Stimulated activated CD4-positive, alpha-beta T cell treated with anti-CD3 and anti-CD28 coated beads, TNF-alpha, amount 100 ng/mL, for 24 hours (primary cell): ENCODE data around the gene FAM3B.
"Not testable (repeated sequence)": the region's sequence is repeated elsewhere in the genome, so short reads cannot be mapped to it uniquely, and the experiment has no call there.

Source experiments
- DNase-seq, 3 experiments: peaks; one replicate each; pipeline ENCODE4 v3.0.0-alpha.2; 2020; ENCODE audit warnings: low read depth in 3 of 3

FAM3B gene

DNA sequence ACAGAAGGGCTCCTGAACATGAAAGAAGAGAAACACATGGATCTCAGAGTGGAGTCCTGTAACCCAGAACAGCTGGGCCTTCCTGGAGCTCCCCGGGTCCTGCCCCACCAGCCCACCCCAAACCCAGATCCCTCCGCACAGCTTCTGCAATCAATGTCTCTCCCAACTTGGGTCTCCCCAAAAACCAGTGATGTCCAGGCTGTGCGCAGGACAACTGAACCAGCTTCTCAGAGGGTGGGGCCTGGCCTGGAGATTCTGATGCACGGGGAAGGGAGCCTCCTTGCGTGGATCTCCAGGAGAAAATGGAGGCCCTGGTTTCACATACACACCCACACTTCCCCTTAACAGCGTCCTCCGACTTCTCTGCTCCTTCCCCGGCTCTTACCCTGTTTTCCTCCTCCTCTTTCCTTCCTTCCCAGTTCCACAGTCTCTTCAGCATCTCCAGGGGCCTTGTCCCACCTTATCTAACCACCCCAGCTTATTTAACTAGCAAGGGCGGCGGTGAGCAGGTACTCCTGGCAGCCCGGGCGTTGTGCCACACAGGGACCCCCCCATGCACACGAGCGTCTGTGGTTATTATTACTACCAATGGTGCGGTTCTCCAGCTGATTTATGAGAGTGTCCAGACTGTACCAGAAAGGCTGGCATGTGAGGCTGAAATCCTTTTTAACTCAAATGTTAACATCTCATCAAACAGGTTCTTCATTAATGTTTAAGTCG is 34.0 kb downstream of the FAM3B start:
- no peak for DNase-seq

DNA sequence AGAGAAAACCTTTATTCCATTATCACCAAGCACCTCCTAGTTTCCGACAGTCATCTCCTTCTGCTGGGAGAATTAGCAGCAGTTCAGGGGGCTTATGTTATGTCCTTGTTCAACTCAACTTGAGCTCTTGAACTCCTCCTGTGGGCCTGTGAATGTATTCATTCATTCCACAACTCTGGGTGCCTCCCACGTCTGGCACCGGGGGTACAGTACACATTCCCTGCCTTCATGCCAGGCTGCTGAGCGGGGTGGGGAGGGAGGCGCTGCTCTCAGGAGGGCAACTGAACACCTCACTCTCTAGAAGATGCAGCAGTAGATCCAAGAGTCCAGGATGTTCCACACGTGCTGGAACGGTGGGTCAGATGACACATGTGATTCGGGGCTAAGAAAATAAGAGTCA is 40.9 kb downstream of the FAM3B start:
- no peak for DNase-seq

DNA sequence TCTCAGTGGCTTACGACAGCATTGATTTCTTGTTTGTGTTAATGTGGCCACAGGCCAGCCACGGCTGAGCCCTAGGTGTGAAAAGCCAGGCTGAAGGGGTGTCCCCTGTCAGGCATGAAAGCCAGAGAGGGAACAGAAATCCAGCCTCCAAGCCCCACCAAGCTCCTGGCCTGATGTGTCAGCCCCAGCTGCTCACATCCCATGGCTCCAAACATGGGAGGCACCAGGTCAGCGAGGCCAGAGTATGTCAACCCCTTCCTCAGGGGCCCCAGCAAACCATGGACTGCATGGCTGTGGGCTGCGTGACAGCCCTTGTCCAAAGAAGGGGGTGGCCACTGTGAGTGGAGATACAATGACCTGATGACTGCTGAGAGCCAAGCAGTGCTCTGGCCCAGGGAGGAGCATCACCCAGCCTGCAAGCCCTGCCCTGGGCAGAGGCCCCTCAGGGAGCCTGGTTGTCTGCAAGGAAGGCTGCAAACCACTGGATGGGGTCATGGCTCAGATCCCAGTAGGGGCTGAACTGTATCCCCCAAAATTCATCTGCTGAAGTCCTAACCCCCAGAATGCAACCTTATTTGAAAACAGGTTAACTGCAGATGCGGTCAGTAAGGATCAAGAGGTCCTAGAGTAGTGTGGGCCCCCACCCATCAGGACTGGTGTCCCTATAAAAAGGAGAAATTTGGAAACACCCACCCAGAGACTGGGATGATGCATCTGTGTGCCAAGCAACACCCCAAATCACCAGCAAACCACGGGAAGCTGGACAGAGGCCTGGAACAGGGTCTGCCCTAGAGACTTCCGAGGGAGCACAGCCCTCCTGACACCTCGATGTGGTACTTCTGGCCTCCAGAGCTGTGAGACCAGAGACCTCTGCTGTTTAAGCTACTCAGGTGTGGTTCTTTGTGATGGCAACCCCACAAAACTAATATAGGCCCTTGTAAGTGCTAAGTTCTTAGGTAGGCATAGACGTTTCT is 41.9 kb downstream of the FAM3B start:
- no peak for DNase-seq

DNA sequence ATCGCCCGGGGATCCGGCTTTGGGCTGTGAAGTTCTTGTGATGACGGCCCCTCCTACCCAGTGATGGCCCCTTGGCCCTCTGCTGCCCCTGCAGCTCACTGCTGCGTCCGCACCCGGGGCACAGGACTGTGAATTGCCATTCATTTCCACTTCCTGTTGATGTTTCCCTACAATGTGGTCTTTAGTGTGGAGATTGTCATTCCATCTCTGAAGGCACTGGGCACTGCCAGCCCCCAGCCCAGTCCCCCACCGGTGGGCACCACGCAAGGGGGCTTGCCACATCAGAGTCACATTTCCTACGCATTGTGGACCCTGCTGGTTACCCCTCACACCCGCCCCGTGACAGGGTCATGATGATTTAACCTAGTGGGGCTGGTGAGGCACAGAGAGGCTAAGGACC is 42.7 kb downstream of the FAM3B start:
- DNase-seq, result no peak

DNA sequence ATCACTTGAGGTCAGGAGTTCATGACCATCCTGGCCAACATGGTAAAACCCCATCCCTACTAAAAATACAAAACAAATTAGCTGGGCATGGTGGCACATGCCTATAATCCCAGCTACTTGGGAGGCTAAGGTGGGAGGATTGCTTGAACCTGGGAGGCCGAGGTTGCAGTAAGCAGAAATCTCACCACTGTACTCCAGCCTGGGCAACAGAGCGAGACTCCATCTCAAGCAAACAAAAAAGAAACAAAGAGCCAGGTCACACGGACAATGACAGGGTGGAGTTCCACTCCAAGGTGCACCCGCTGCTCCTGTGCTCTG is 43.1 kb downstream of the FAM3B start:
- not testable (repeated sequence) for DNase-seq

DNA sequence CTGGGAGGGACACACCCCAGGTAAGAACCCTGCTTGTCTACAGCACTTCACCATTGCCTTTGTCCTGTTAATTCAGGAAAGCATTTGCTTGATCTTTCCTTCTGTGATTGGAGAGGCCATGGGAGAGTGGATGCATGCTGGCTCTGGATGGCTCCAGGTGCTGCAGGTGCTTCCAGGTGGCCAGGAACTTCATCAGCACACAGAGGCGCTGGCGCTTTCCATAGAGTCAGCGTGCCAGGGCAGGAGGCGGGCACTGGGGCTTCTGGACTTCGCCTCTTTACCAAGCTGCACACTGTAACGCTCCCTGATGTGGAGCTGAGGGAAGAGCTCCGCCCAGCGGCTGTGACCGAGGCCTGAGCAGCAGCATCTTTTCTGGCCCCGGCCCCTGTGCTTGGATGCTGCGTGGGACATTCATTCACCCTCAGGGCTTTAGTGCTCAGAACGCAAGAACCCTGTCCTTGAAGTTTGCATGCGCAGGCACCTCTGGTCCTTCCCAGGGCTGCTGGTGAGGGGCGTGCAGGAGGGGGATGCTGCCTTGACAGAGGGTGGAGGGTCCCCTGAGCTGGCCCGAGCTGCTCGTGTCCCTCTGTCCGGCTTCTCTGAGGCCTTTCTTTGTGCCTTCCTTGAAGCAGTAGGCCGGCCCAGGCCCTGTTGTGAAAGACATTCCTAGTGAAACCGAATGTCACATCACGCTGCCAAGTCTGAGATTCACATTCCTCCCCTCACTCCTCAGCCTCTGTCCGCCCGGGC is 43.6 kb downstream of the FAM3B start:
- no peak for DNase-seq

DNA sequence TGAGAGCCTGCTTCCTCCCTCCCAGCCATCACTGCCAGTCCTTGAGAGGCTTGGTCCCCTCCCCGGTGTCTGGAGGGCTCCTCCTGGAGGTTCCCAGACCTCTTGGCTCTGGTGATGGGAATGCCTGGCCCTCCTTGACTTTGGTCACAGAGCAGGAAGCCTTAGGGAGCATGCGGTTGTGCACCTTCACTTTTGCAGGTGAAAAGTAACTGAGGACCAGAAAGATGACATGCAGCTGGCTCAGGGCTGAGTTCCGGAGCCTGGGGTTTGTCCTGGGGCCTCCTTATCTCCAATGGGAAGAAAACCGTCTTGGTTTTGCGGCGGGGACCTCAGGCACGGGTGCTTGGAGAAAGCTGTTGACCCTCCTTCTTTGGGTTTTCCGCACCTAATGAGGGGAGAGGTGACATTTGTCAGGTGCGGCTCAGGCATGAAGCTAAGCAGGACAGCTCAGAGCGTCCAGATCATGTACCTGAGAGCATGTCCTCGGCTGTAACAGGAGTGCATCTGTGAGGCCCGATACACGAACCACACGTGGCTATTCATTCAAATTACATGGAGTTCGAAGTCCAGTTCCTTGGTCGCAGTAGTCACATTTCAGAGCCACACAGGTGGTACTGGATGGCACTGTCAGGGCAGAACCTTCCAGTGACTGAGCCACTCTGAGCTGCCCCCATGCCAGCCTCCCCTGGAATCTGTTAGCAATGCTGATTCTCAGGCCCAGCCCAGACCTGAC is 44.6 kb downstream of the FAM3B start:
- DNase-seq, result no peak

DNA sequence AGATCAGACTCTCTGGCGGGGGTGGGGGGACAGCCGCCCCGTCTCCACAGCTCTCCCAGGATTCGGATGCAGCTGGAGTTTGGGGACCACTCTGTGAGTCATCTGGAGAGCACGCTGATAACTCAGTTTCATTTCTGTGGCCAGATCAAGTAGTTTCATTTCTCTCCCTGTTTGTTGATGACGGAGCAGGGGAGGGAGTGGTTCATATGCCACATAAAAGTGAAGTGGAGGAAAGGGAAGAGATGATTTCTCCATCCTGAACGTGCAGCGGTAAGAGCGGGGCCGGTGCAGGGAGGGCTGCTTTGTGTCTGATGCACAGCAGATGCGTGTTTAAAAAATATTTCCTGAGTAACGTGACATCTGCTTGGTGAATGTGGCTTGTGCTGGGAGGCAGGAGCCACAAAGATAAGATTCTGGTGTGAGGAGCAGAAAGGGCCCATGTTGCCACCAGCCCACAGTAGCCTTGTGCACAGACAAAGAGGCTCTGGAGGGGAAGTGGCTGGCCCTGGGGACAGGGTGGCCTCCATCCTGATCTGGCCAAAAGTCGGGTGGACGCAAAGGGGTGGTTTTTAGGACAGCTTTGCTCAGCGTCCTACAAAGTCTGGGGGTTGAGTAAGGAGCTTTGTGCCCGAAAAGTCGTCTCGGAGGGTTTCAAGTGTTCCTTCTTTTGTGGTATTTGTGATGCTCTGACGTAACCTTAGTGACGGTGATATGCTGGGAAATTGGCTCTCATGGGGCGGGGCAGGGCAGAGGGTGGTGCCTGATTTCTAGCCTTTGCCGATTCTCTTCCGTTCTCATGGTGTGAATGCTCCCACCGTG is 45.4 kb downstream of the FAM3B start, which contains the start of gene MX2:
Gene MX2, plus strand, starts transcription at position 242 of the 819 bp plus-strand sequence. CDS start 14,880 bp downstream, outside the sequence.
- DNase-seq, result peak; percentile 50 to 70 (median 53)

DNA sequence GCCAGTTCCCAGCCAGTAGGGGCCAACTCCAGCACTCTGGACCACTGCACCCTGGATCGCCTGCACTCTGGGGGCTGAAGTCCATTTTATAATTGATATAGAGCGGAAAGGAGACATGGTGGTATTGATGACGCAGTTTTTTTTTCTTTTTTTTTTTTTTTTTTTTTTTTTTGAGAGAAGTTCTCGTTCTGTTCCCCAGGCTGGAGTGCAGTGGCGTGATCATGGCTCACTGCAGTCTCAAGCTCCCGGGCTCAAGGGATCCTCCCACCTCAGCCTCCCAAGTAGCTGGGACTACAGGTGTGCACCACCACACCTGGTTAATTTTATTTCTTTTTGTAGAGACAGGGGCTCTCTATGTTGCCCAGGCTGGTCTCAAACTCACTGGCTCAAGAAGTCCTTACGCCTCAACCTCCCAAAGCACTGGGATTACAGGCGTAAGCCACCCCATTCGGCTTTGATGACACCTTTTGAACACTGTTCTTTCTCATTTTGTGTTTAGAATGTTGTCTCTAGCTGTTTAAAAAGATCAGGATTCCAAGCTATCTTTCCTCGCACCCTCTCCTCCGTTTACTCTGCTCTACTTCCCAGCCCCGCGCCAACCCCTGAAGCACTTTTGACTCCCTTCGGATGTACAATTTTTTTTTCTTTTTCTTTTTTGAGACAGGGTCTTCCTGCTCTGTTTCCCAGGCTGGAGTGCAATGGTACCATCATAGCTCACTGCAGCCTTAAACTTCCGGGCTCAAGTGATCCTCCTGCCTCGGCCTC is 46.2 kb downstream of the FAM3B start:
- DNase-seq, result no peak

DNA sequence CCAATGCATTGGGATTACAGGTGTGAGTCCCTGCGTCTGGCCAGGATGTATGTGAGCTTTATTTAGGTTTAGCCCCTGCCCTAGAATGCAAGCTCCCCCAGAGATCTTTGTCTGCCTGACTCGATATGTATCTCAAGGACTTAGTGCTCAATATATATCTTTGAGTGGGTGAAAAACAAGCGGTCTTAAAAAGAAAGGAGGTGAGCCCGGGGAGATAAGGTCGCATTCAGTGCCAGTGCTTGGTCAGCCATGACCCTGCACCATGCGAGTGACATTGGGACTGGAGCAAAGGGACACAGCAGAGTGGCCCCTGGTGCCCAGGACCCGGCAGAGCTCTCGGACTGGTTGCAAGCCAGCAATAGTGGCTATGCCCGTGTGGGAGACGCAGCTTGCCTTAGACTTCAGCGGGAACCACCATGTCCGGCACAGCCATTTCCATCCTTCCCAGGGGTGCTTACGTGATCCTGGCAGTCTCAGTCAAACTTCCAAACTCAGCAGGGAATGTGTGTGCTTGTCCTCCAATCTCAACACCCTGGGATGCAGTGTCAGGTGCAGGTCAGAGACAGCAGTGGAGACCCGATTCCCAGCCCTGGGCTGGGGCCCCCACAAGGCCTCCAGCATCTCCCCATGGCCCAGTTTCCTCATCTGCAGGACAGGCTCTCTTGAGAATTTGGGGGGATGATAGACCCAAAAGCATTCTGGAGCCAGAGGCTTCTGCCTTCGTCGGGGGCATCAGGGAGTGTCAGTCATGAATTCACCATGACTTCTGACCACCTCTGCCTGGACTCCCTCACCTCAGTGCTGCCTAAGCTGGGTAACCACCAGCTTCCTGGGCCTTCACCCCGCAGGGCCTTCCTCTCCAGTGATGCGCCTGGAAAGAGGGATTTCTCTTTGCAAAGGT is 47.0 kb downstream of the FAM3B start:
- DNase-seq, result no peak

DNA sequence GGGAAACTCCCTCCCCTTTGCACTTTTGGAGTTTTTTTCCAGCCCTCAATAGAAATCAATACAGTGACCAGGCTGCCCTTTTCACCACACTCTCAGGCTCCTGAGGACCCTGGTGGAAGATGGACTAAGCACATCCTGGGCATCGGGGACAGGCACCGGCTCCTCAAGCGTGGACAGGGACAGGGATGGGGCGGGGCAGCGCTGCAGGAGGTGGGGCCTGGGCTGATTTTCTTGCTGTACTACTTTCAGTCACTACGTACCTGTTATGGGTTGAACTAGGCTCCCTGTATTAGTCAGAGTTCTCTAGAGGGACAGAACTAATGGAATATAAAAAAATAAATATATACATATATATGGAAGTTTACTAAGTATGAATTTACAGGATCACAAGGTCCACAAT is 47.7 kb downstream of the FAM3B start:
- no peak for DNase-seq

DNA sequence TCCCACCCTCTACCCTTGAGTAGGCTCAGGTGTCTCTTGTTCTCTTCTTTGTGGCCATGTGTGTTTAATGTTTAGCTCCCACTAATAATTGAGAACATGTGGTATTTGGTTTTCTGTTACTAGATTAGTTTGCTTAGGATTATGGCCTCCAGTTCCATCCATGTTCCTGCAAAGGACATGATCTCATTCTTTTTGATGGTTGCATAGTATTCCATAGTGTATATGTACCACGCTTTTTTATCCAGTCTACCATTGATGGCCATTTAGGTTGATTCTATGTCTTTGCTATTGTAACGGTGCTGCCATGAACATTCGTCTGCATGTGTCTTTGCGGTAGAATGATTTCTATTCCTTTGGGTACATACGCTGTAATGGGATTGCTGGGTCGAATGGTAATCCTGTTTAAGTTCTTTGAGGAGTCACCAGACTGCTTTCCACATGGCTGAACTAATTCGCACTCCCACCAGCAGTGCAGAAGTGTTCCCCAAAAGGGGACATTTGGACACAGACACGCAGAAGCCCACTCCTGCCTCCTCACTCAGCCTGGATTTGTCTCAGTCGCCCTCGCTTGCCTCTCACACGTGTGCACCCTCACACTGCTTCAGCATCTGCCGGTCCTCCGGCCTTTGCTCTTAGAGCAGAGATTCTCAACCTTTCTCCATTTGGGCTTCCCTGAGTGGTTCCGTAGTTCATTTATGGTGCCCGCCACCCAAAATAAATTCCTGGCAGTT is 48.9 kb downstream of the FAM3B start:
- DNase-seq, result no peak

DNA sequence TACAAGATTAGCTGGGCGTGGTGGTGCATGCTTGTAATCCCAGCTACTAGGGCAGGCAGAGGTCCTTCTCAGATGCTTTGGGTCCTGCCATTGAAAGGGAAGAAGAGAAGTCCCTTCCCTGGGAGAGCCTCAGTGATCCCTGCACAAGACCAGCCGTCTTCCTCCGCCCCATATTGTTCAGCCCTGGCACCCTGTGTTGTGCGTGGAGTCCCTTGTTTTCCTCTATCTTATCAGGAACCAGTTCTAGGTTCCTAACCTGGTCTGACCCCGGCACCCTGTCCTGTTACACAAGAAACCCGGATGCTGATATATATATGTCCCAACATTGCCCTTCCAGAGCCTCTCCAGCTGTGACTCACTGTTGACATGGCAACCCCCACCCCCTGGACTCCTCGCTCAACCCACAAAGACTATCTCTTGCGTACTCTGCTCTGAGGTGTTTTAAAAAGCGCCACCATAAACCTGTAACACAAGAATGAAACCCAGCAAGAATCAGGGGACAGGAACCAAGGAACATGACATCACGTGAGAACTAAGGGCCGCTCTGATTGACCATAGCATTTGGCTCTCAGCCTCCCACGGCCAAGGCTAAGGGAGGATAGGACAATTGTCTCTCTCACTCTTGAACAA is 50.0 kb downstream of the FAM3B start:
- no peak for DNase-seq

DNA sequence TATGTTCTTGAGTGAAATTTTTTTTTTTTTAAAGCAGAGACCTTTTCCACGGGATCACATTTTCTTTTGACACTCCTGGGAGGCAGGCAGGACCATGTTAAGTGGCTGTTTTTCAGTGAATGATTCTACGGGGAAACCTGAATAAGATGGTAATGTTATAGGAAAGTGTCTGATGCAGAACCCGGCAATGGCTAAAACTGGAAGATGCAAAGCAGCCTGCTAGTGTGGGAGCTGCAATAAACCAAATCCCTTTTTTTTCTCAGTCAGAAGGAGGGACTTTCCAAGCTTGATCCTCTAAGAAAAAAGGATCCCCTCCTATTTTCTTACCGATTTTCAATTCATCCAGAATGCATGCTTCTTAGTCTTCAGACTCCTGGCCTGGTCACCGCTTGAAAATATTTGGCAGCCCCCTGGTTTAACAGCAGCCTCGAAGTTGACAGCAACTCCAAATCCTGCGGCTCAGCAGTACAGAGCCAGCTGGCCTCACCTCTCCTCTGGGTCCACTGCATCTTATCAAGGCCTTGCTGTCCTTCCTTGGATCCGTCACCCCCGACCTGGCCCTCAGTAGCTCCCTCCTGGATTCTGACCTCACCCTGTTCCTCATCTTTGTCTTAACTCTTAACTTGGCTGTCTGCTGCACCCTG is 50.8 kb downstream of the FAM3B start:
- DNase-seq, result no peak

DNA sequence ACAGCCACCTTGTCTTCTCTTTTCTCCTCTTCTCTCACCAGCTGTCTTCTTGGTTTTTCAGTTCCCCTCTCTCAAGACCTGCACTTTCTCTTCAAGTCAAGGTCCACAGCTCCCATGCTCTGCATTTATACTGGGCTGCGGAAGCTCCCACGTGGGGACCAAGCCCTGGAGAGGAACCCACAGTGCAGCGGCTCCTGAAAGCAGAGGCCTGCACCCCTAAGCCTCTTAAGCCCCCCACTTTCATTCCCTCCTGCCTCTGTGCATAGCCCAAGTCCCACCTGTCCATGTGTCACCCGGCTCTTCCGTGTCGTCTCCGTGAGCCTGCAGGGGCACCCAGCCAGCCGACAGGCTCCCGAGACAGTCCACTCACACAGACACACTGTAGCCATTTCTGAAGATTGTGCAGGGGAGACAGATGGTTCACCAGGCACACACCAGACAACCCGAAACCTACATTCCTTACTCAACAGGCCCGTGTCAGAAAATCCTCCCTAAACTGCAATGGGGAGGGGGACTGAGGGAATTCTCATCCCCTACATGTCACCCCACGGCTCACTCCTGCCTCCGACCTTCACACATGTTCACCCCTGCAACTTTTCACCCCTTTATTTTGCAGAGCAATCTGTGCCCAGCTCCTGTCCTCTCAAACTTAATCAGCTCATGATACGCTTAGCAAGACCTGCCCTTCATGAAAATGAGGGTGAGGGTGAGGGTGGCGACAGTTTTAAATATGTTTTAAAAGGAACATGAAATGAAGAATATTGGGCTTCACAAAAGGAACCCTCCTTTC is 51.5 kb downstream of the FAM3B start:
- no peak for DNase-seq

DNA sequence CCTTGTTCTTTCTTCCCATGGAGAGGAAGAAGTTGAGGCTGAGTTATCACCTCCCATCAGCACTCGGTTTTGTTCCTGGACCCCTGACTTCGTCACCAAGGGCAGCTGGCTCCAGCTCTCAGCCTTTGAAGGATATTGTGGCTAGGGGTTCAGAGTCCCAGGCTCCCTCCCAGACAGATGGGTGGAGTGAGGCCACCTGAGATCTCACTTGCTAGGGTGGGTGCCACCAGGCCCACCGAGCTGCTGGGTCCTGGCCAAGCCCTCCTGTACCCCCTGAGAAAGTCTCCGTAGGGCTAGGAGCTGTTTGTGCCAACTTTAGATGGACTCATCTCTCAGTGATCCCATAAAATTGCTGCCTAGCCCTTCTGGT is 52.1 kb downstream of the FAM3B start:
- DNase-seq, result no peak
